Measurements from ENCODE around the gene PRDX5. TPM values are rescaled to one million over a fixed set of nuclear protein-coding genes. Genes with fewer than 3 reads are reported as not detected.

The PRDX5 gene
- total and polyA plus RNA-seq, 8 donors, result 59.0 to 245 (median 88.6) TPM

- Histone ChIP-seq H3K9me3 (no peaks in the 10 kb centered on the region), H3K4me3 (no peak overlapping the region), H3K27me3 (no peaks in the 10 kb centered on the region), H3K27ac (no peak overlapping the region), H3K4me1 (peaks cover 8 to 26% (median 10%) of the 10 kb centered on the region in 3 donors), H3K36me3 (peaks cover 0 to under 1% (median 0%) of the 10 kb centered on the region in 3 donors)
- TF ChIP-seq, protein P1, sequence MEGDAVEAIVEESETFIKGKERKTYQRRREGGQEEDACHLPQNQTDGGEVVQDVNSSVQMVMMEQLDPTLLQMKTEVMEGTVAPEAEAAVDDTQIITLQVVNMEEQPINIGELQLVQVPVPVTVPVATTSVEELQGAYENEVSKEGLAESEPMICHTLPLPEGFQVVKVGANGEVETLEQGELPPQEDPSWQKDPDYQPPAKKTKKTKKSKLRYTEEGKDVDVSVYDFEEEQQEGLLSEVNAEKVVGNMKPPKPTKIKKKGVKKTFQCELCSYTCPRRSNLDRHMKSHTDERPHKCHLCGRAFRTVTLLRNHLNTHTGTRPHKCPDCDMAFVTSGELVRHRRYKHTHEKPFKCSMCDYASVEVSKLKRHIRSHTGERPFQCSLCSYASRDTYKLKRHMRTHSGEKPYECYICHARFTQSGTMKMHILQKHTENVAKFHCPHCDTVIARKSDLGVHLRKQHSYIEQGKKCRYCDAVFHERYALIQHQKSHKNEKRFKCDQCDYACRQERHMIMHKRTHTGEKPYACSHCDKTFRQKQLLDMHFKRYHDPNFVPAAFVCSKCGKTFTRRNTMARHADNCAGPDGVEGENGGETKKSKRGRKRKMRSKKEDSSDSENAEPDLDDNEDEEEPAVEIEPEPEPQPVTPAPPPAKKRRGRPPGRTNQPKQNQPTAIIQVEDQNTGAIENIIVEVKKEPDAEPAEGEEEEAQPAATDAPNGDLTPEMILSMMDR (IDR thresholded peaks at IDR 0.05), result peak in 1 of 4 donors; percentile 14
- intact Hi-C loops (cut with DNase I), result no loop called here
- WGBS, 2 donors, result 76% methylated on average over 20 to 25 of the region's 25 CpGs
- DNase-seq (peak in 5 of 6 donors; percentile 45 to 72 (median 68)), FAIRE-seq (no peak), ATAC-seq (no peak)
Observed at GRCh38 chr11:64356498-64357411, 38.8 kb downstream of the PRDX5 start.

DNA sequence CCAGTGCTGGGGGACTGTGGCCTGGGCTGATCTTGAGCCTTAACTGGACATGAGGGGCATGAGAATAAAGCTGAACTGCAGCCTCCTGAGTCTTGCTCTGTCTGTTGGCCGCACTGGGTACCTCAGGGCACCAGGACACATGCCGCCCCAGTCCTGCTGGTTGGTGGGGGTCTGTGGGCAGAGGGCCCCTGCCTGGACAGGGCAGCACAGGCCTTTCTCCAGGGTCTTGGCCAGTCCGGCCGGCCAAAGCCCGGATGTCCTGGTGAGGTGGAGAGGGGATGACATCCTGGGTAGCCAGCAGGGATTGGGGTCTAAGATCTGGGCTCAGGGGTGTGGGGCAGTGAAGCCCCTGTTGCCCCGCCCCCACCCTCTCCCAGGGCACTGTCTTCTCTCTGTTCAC lies 39.5 kb downstream of the PRDX5 start:
- 87 to 88% methylated on average over 5 to 6 of the region's 6 CpGs for WGBS, 2 donors
- Histone ChIP-seq H3K27me3 (no peaks in the 10 kb centered on the region), H3K4me3 (no peak overlapping the region), H3K4me1 (peaks cover 8 to 26% (median 10%) of the 10 kb centered on the region in 3 donors), H3K36me3 (peaks cover 0 to 7% (median 0%) of the 10 kb centered on the region in 3 donors), H3K27ac (no peak overlapping the region), H3K9me3 (no peaks in the 10 kb centered on the region)
- DNase-seq, result peak in 2 of 6 donors; percentile 41 to 69
- no peak for ATAC-seq
- intact Hi-C loops (cut with DNase I), result no loop called here
- no peak for FAIRE-seq
- TF ChIP-seq, protein P1 (IDR thresholded peaks at IDR 0.05), result no peak

- peaks cover 8 to 26% (median 10%) of the 10 kb centered on the region in 3 donors for H3K4me1 ChIP-seq
- peak overlapping the region in 2 of 4 donors; percentile 79 to 84 for H3K4me3 ChIP-seq
- H3K27me3 ChIP-seq, result no peaks in the 10 kb centered on the region
- H3K9me3 ChIP-seq, result no peaks in the 10 kb centered on the region
- peak overlapping the region; percentile 43 to 80 (median 64) for H3K27ac ChIP-seq
- H3K36me3 ChIP-seq, result peaks cover 0 to 11% (median 0%) of the 10 kb centered on the region in 3 donors
- ATAC-seq (no peak), FAIRE-seq (no peak), DNase-seq (peak in 2 of 6 donors; percentile 56 to 77)
- TF ChIP-seq, protein P1 (IDR thresholded peaks at IDR 0.05), result no peak
- 69 to 79% methylated on average over 13 of the region's 13 CpGs for WGBS, 2 donors
- intact Hi-C loops (cut with DNase I), result no loop called here
Observed at GRCh38 chr11:64357904-64358535, 40.1 kb downstream of the PRDX5 start.

DNA sequence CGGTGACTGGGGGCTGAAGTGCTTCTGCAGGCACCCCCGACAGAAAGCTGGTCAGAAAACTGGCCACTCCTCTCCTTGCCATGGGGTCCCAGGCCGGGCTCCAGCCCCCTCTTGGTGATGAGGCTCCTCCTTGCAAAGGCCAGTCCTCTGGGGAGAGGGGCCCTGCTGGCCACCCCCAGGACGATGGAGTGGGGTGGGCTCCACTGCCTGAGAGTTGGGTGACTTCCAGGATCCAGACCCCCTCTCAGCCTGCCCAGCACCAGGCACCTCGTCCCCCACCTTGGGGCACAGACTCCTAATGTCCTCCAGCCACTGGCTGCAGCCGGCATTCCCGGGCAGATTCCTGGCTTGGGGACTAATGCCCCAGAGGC lies 40.6 kb downstream of the PRDX5 start:
- peak in 2 of 4 donors; percentile 8 to 12 for ATAC-seq
- intact Hi-C loops (cut with DNase I), result no loop called here
- Histone ChIP-seq H3K27ac (peak overlapping the region; percentile 43 to 80 (median 64)), H3K27me3 (no peaks in the 10 kb centered on the region), H3K36me3 (peaks cover 0 to 14% (median 0%) of the 10 kb centered on the region in 3 donors), H3K9me3 (no peaks in the 10 kb centered on the region), H3K4me3 (peak overlapping the region; percentile 60 to 87 (median 82)), H3K4me1 (peaks cover 8 to 26% (median 10%) of the 10 kb centered on the region in 3 donors)
- peak in 1 of 6 donors; percentile 81 for DNase-seq
- no peak for FAIRE-seq
- 19 to 20% methylated on average over 7 of the region's 7 CpGs for WGBS, 2 donors
- TF ChIP-seq, protein P1 (IDR thresholded peaks at IDR 0.05), result no peak
